Adrenal gland (tissue), 5 donors: ENCODE data around the gene NDUFB4.

Source experiments
- CTCF ChIP-seq, 6 experiments: fragments of 450-650 bp in 4 of 6; fragments of 200-600 bp in 2 of 6; sonication (generic) in 1 of 6; IDR thresholded peaks; 1 replicate in 5 of 6; 2 replicates in 1 of 6; pipeline versions ENCODE4 v1.5.1 to v1.8.0; 2016 to 2021; ENCODE audit warnings: antibody characterized with exemption in 6 of 6, mild to moderate bottlenecking in 2 of 6, moderate library complexity in 1 of 6
- POLR2A ChIP-seq, 2 donors: fragments of 450-650 bp; IDR thresholded peaks; one replicate each; pipeline ENCODE4 v1.6.1; 2017; ENCODE audit warnings: antibody characterized with exemption in 2 of 2, mild to moderate bottlenecking in 2 of 2, moderate library complexity in 1 of 2
- donor health status: DM: no; HTN: no; CAD: no.

GRCh38 chr3:120602682-120603081 is 6.5 kb downstream of the NDUFB4 start:
- TF ChIP-seq CTCF (IDR thresholded peaks at IDR 0.05) = no peak
- TF ChIP-seq POLR2A (IDR thresholded peaks at IDR 0.05) = no peak
